GM04503 (cell line): ENCODE results near the gene CARM1.
"Not testable (repeated sequence)": the region's sequence is repeated elsewhere in the genome, so short reads cannot be mapped to it uniquely, and the experiment has no call there.

Experiments used
- DNase-seq: peaks from one replicate; pipeline ENCODE4 v3.0.0-alpha.2; 2012; ENCODE audit warnings: low read depth

The CARM1 gene

GRCh38 chr19:10872546-10873107 lies 1.3 kb downstream of the CARM1 start:
- DNase-seq, result no peak

- DNase-seq, result no peak
Observed at GRCh38 chr19:10874024-10874423, 2.7 kb downstream of the CARM1 start.

- DNase-seq, result no peak
Observed at GRCh38 chr19:10876459-10877240, 5.3 kb downstream of the CARM1 start.

- not testable (repeated sequence) for DNase-seq
Observed at GRCh38 chr19:10877608-10878007, 6.3 kb downstream of the CARM1 start.

GRCh38 chr19:10878253-10878652 lies 6.9 kb downstream of the CARM1 start:
- DNase-seq, result no peak

- no peak for DNase-seq
Observed at GRCh38 chr19:10881403-10882107, 10.2 kb downstream of the CARM1 start.

- DNase-seq, result no peak
Observed at GRCh38 chr19:10882108-10882457, 10.7 kb downstream of the CARM1 start.

GRCh38 chr19:10884274-10884673 lies 12.9 kb downstream of the CARM1 start:
- DNase-seq, result no peak

GRCh38 chr19:10885201-10886169 lies 14.1 kb downstream of the CARM1 start:
- DNase-seq, result no peak

- no peak for DNase-seq
Observed at GRCh38 chr19:10887616-10888367, 16.4 kb downstream of the CARM1 start.

GRCh38 chr19:10888421-10888866 lies 17.1 kb downstream of the CARM1 start:
- DNase-seq, result no peak

GRCh38 chr19:10889880-10890279 lies 18.5 kb downstream of the CARM1 start:
- no peak for DNase-seq

- no peak for DNase-seq
Observed at GRCh38 chr19:10891405-10892086, 20.2 kb downstream of the CARM1 start.

- no peak for DNase-seq
Observed at GRCh38 chr19:10892256-10892655, 20.9 kb downstream of the CARM1 start.

- no peak for DNase-seq
Observed at GRCh38 chr19:10894911-10895213, 23.5 kb downstream of the CARM1 start.

GRCh38 chr19:10895363-10895762 lies 24.0 kb downstream of the CARM1 start:
- DNase-seq, result no peak

GRCh38 chr19:10895920-10896319 lies 24.6 kb downstream of the CARM1 start:
- DNase-seq, result no peak

- no peak for DNase-seq
Observed at GRCh38 chr19:10896851-10897526, 25.6 kb downstream of the CARM1 start.

- DNase-seq, result no peak
Observed at GRCh38 chr19:10898633-10899032, 27.3 kb downstream of the CARM1 start.

GRCh38 chr19:10899151-10899653 lies 27.8 kb downstream of the CARM1 start:
- DNase-seq, result no peak
